Hair follicle dermal papilla cell (primary cell): ENCODE measurements around the gene GLT8D1. TPM values are rescaled to one million over a fixed set of nuclear protein-coding genes. Genes with fewer than 3 reads are reported as not detected.
A peak's percentile ranks its signal among the peaks of the same experiment; 100 is the strongest.

Experiments
- small RNA-seq: library from RNA; depleted of rRNA; stranded (forward); fragments of <200 nt; gene quantifications from one replicate; pipeline ENCODE3, GENCODE V24; 2012
- total RNA-seq: library from RNA; depleted of rRNA; stranded (reverse); fragments of >200 nt; gene quantifications from 2 replicates; pipeline ENCODE4 v1.2.3, GENCODE V29; 2012

The GLT8D1 gene, protein sequence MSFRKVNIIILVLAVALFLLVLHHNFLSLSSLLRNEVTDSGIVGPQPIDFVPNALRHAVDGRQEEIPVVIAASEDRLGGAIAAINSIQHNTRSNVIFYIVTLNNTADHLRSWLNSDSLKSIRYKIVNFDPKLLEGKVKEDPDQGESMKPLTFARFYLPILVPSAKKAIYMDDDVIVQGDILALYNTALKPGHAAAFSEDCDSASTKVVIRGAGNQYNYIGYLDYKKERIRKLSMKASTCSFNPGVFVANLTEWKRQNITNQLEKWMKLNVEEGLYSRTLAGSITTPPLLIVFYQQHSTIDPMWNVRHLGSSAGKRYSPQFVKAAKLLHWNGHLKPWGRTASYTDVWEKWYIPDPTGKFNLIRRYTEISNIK
- 94.7 and 97.8 TPM in 2 replicates for total RNA-seq

DNA sequence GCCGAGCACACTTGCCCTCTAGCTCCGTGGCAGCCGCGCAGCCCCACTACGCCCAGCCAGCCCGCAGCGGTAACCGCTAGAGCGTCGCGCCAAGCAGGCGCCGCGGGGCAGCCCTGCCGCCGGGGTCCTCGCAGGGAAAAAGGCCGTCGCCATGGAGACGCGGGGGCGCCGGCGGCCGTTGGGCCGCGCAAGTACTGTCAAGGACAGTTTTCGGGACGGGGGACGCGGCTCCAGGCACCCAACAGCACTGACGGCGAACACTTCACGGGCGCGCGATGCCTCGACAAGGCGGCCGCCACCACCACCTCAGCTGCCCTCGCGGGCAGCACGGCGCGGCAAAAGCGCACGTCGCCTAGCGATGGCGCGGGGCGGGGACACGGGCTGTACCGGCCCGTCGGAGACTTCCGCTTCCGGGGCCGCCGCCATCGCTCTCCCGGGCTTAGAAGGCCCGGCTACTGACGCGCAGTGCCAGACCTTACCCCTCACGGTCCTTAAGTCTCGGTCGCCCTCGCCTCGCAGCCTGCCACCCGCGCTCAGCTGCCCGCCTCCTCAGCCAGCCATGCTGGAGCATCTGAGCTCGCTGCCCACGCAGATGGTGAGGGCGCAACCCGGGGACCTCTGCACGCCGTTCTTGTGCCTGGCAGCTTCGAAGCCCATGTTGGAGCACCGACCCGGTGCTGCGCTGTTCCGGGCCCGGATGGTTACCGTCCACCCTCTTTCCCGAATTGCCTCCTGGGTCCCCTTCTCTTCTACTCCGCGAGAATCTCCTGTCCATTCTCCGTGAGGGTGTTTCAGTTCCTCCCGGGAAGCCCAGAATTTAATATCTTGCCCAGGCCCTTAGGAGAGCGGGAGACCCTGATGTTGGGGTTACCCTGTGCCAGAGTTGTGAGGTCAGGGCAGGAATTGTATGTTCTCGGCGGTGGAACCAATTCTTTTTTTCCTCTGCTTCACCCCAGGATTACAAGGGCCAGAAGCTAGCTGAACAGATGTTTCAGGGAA, at the start of gene GLT8D1, which contains the start of gene SPCS1:
GLT8D1 (minus strand) TSS at position 104 of the 999 bp plus-strand sequence. CDS start 5,331 bp downstream, outside the sequence.
SPCS1 (plus strand) TSS at position 419 of the 999 bp plus-strand sequence; CDS start at position 560, 141 bp downstream.

DNA sequence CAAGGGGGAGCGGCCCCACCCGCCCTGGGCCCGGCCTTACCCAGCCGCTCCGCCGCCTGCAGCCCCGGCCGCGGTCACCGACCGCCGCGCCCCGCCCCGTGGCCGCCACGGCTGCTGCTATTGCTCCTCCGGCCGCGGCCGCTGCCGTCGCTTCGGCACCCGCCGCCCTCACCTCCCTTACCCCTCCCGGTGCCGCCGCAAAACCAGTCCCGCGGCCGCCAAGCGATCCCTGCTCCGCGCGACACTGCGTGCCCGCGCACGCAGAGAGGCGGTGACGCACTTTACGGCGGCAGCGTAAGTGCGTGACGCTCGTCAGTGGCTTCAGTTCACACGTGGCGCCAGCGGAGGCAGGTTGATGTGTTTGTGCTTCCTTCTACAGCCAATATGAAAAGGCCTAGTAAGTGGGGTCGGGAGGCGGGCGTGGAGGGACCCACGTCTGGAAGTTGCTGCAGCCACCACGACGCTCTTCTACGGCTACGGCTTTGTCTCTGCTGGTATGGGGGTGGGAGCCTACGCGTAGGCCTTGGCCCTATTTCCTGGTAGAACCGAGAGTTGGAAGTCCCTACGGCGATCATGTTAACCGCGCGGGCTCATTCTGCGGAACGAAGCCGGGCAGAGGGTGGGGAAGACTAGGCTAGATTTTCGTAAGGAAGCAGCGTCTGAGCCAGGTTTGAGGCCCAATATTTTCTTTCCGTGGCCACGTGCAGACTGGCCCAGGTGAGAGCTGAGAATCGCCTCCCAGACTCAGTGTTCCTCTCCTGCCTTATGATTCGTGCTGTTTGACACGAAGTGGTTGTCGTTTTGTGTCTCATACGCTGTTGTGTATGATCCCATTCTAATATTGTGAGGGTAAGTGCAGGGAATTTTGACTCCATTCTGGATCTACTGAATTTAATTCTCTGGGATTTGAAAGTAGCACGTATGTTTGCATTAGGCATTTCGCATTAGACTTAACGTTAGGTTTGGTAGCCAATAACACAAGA, 19.6 kb downstream of the GLT8D1 start, which contains the start of the genes GNL3 and PBRM1:
GNL3 (plus strand) TSS at position 324 of the 983 bp plus-strand sequence; CDS start at position 385, 61 bp downstream.
PBRM1 (minus strand) TSS at position 205 of the 983 bp plus-strand sequence.

Small RNA genes lying within 50 kb of the gene (small RNA-seq; reads per million reads assigned to genes)
- gene AC006254.2 (not detected), gene RF00569 (15,641 reads per million, percentile 100 among the genes with 10 or more reads in this experiment), gene RF01183 (not detected), gene SNORD19 (not detected), gene SNORD19B (not detected), gene SNORD69 (512 reads per million, percentile 99 among the genes with 10 or more reads in this experiment)

Other genes starting within 250 kb of the GLT8D1 start
- 0.73 and 1.1 TPM in 2 replicates for gene STAB1, start 210.5 kb downstream of the GLT8D1 start, total RNA-seq
- gene NT5DC2, start 171.9 kb downstream of the GLT8D1 start, total RNA-seq = 59.1 and 84.9 TPM in 2 replicates
- gene UQCC5, start 169.2 kb downstream of the GLT8D1 start, total RNA-seq = 1.9 and 2.9 TPM in 2 replicates
- gene PBRM1, start 19.9 kb downstream of the GLT8D1 start, total RNA-seq = 75.4 and 82.8 TPM in 2 replicates
- 113 and 126 TPM in 2 replicates for gene GNL3, start 19.8 kb downstream of the GLT8D1 start, total RNA-seq
- 32.5 and 50.0 TPM in 2 replicates for gene SPCS1, start 315 bp upstream of the GLT8D1 start, total RNA-seq
- gene NEK4, start 65.1 kb upstream of the GLT8D1 start, total RNA-seq = 20.9 and 28.4 TPM in 2 replicates
- not detected in 2 replicates for gene ITIH1, start 71.8 kb upstream of the GLT8D1 start, total RNA-seq
- 1.1 TPM in 1 of 2 replicates, not detected in the other for gene ITIH3, start 89.0 kb upstream of the GLT8D1 start, total RNA-seq
- gene ITIH4, start 124.9 kb upstream of the GLT8D1 start, total RNA-seq = 2.2 and 2.4 TPM in 2 replicates
- gene MUSTN1, start 129.2 kb upstream of the GLT8D1 start, total RNA-seq = not detected in 2 replicates
- gene STIMATE, start 191.8 kb upstream of the GLT8D1 start, total RNA-seq = 16.9 and 19.7 TPM in 2 replicates